ENCODE results near the gene DPM2. TPM values are rescaled to one million over a fixed set of nuclear protein-coding genes. Genes with fewer than 3 reads are reported as not detected.

The DPM2 gene
- total and polyA plus RNA-seq, 3 donors from 2014 or later = 33.5 to 46.6 (median 36.4) TPM

DNA sequence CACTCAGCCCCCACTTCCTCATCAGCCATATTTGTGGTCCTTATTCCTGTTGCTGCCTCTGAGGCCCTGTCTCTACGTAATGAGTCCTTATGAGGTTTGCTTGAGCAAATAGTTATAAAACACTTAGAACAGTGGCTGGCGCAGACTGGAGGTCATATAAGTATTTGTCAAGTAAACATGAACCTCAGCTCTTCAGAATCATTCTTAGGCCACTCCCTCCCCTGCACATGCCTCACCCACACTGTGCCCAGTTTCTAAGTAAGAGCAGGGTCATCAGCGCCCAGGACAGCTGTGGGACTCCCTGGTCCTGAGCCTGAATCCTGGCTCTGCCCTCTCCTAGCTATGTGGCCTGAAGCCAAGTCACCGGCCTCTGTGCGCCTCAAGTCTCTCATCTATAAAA lies 24.8 kb downstream of the DPM2 start:
- DNase-seq = no peak
- Histone ChIP-seq H3K27me3 (no peaks in the 10 kb centered on the region), H3K4me3 (no peak overlapping the region), H3K9me3 (no peaks in the 10 kb centered on the region), H3K27ac (no peak overlapping the region), H3K36me3 (ENCODE audit: low read depth, missing control alignments) (no peaks in the 10 kb centered on the region), H3K4me1 (peaks cover 21% of the 10 kb centered on the region)
- 87 to 98% methylated on average over 5 of the region's 5 CpGs for WGBS, 2 donors
- intact Hi-C loops (cut with DNase I; ENCODE audit: low total_unique reads) = no loop called here
- TF ChIP-seq CTCF (IDR thresholded peaks at IDR 0.05) (no peak), POLR2A (IDR thresholded peaks at IDR 0.05) (no peak)

DNA sequence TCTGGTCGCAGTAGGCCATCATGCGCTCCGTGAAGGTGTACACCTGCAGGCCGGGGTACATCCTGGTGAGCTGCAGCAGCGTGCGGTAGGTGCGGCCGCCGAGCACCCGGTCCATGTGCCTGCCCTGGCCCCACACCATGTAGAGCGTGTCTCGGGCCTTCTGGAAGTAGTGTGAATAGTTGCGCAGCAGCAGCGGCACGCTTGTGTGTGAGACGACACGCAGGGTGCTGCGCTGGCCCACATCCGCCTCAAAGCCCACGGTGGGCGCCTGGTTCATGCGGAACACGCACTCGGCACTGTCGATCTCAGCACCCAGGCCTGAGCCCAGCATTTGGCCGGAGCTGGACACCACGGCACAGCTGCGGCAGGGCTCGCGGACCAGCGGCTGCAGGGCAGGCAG lies 25.4 kb downstream of the DPM2 start:
- H3K27me3 ChIP-seq = no peaks in the 10 kb centered on the region
- no peaks in the 10 kb centered on the region for H3K36me3 ChIP-seq (ENCODE audit: low read depth, missing control alignments)
- 93 to 96% methylated on average over 5 to 30 of the region's 31 CpGs for WGBS, 2 donors
- no peak for DNase-seq
- H3K27ac ChIP-seq = no peak overlapping the region
- no peaks in the 10 kb centered on the region for H3K9me3 ChIP-seq
- intact Hi-C loops (cut with DNase I; ENCODE audit: low total_unique reads) = no loop called here
- no peak for TF ChIP-seq POLR2A (IDR thresholded peaks at IDR 0.05)
- no peak for TF ChIP-seq CTCF (IDR thresholded peaks at IDR 0.05)
- H3K4me3 ChIP-seq = no peak overlapping the region
- peaks cover 22% of the 10 kb centered on the region for H3K4me1 ChIP-seq

GRCh38 chr9:127910613-127911205 lies 26.9 kb downstream of the DPM2 start:
- peak; percentile 46 for DNase-seq
- TF ChIP-seq POLR2A (IDR thresholded peaks at IDR 0.05) (no peak), CTCF (IDR thresholded peaks at IDR 0.05) (peak in 1 of 3 experiments; percentile 21)
- Histone ChIP-seq H3K36me3 (ENCODE audit: low read depth, missing control alignments) (no peaks in the 10 kb centered on the region), H3K27ac (no peak overlapping the region), H3K27me3 (no peaks in the 10 kb centered on the region), H3K4me3 (no peak overlapping the region), H3K9me3 (no peaks in the 10 kb centered on the region), H3K4me1 (peaks cover 32% of the 10 kb centered on the region)
- WGBS, 2 donors = 57 to 60% methylated on average over 6 of the region's 6 CpGs
- intact Hi-C loops (cut with DNase I; ENCODE audit: low total_unique reads) = no loop called here

DNA sequence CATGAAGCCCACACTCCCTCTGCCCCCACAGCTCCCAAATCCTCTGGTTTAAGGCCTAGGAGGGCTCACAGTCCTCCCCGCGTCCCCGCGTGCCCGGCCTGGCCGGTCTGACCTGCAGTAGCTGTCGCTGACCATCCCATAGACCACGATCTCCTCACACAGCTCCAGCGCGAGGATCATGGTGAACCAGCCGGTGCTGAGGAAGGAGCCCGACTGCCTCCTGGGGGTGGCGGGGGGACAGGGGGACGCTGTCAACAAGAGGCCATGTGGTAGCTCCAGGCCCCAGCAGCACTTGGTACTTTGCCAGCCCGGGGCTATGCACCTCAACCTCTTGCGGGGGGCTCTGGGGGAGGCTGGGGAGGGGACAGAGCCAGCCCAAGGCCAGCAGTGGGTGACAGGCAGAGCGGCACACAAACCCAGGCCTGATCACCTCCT lies 27.8 kb downstream of the DPM2 start:
- intact Hi-C loops (cut with DNase I; ENCODE audit: low total_unique reads) = no loop called here
- Histone ChIP-seq H3K36me3 (ENCODE audit: low read depth, missing control alignments) (no peaks in the 10 kb centered on the region), H3K4me1 (peaks cover 31% of the 10 kb centered on the region), H3K4me3 (no peak overlapping the region), H3K27me3 (no peaks in the 10 kb centered on the region), H3K9me3 (no peaks in the 10 kb centered on the region), H3K27ac (no peak overlapping the region)
- no peak for DNase-seq
- WGBS, 2 donors = 87 to 93% methylated on average over 3 to 17 of the region's 17 CpGs
- TF ChIP-seq POLR2A (IDR thresholded peaks at IDR 0.05) (no peak), CTCF (IDR thresholded peaks at IDR 0.05) (no peak)

DNA sequence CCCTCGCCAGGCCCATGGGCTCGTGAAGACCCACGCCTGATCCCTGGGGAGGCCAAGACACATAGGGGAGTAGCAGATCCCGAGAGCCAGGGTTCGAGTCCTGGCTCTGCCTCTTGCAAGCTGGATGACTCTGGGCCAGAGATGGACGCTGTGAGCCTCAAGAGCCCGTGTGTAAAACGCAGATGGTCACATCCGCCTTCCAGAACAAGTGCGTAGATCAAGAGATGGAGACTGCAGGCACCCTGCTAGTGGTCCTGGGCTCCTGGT lies 29.1 kb downstream of the DPM2 start:
- H3K4me1 ChIP-seq = peaks cover 40% of the 10 kb centered on the region
- WGBS, 2 donors = 92 to 94% methylated on average over 8 to 10 of the region's 10 CpGs
- TF ChIP-seq CTCF (IDR thresholded peaks at IDR 0.05) (no peak), POLR2A (IDR thresholded peaks at IDR 0.05) (no peak)
- no peaks in the 10 kb centered on the region for H3K27me3 ChIP-seq
- no peaks in the 10 kb centered on the region for H3K9me3 ChIP-seq
- DNase-seq = no peak
- no peak overlapping the region for H3K4me3 ChIP-seq
- H3K27ac ChIP-seq = no peak overlapping the region
- intact Hi-C loops (cut with DNase I; ENCODE audit: low total_unique reads) = no loop called here
- no peaks in the 10 kb centered on the region for H3K36me3 ChIP-seq (ENCODE audit: low read depth, missing control alignments)
